ENCODE results near the gene SUPT5H. TPM values are rescaled to one million over a fixed set of nuclear protein-coding genes. Genes with fewer than 3 reads are reported as not detected.

The SUPT5H gene
- total RNA-seq, 1 donor from 2014 or later, result 200 TPM

DNA sequence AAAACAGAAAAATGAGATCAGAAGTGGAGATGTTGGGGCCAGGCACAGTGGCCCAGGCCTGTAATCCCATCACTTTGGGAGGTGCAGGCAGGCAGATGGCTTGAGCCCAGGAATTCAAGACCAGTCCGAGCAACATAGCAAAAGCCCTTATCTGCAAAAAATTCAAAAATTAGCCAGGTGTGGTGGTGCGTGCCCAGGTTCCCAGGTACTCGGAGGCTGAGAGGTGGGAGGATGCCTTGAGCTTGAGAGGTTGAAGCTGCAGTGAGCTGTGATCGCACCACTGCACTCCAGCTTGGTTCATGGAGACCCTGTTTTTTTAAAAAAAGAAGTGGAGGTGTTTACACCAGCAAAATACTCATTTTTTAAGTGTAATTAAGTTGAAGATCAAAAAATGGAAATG, 45.3 kb upstream of the SUPT5H start:
- intact Hi-C loops (cut with micrococcal nuclease), result no loop called here
- ATAC-seq (ENCODE audit: low read depth) (no peak), DNase-seq (no peak)
- POLR2A ChIA-PET, result interaction anchor here (1.5 to 8.1 kb wide), 6 partner anchors 7 to 64 kb away, joined by 3 to 213 read pairs (median 51); partner anchors contain the start of genes GMFG, MED29, PAF1 and PLEKHG2
- CTCF ChIA-PET, result interaction anchor here (8.3 kb wide), 1 partner anchor 12 kb away, joined by 168 read pairs; the partner anchor contains the start of gene PLEKHG2
- no peaks in the 10 kb centered on the region for H3K9me3 Mint-ChIP-seq
- peaks cover 73% of the 10 kb centered on the region for H3K4me1 Mint-ChIP-seq
- peaks cover 24% of the 10 kb centered on the region for H3K36me3 Mint-ChIP-seq (ENCODE audit: low read depth)
- H3K27ac Mint-ChIP-seq, result peak overlapping the region; percentile 91
- no peaks in the 10 kb centered on the region for H3K27me3 Mint-ChIP-seq
- TF ChIP-seq CTCF (IDR thresholded peaks at IDR 0.05), result no peak
- peak overlapping the region; percentile 36 for H3K4me3 Mint-ChIP-seq

GRCh38 chr19:39401070-39401548, 44.3 kb upstream of the SUPT5H start:
- DNase-seq (peak; percentile 52), ATAC-seq (ENCODE audit: low read depth) (peak; percentile 5)
- POLR2A ChIA-PET, result interaction anchor here (0.7 to 8.1 kb wide), 12 partner anchors 6 to 138 kb away, joined by 3 to 213 read pairs (median 4); partner anchors contain the start of genes GMFG, MED29, PAF1 and PLEKHG2
- peaks cover 17% of the 10 kb centered on the region for H3K36me3 Mint-ChIP-seq (ENCODE audit: low read depth)
- no peaks in the 10 kb centered on the region for H3K27me3 Mint-ChIP-seq
- H3K4me3 Mint-ChIP-seq, result peak overlapping the region; percentile 89
- CTCF ChIA-PET, result interaction anchor here (1.2 to 8.3 kb wide), 2 partner anchors 11 to 35 kb away, joined by 3 to 168 read pairs; partner anchors contain the start of genes PLEKHG2 and RPS16
- H3K4me1 Mint-ChIP-seq, result peaks cover 80% of the 10 kb centered on the region
- no peak for TF ChIP-seq CTCF (IDR thresholded peaks at IDR 0.05)
- intact Hi-C loops (cut with micrococcal nuclease), result loop anchor here (1.0 kb wide), 1 partner anchor 10 kb away; the partner anchor contains the start of genes MED29 and PAF1
- H3K27ac Mint-ChIP-seq, result peak overlapping the region; percentile 91
- no peaks in the 10 kb centered on the region for H3K9me3 Mint-ChIP-seq

- POLR2A ChIA-PET, result interaction anchor here (0.5 to 8.1 kb wide), 13 partner anchors 6 to 1158 kb away, joined by 3 to 213 read pairs (median 4); partner anchors contain the start of genes GMFG, MED29, PAF1 and PLEKHG2
- intact Hi-C loops (cut with micrococcal nuclease), result loop anchor here (1.0 kb wide), 2 partner anchors 9 to 10 kb away; partner anchors contain the start of genes MED29 and PAF1
- TF ChIP-seq CTCF (IDR thresholded peaks at IDR 0.05), result no peak
These were observed 43.6 kb upstream of the SUPT5H start for GRCh38 chr19:39401549-39402345.

DNA sequence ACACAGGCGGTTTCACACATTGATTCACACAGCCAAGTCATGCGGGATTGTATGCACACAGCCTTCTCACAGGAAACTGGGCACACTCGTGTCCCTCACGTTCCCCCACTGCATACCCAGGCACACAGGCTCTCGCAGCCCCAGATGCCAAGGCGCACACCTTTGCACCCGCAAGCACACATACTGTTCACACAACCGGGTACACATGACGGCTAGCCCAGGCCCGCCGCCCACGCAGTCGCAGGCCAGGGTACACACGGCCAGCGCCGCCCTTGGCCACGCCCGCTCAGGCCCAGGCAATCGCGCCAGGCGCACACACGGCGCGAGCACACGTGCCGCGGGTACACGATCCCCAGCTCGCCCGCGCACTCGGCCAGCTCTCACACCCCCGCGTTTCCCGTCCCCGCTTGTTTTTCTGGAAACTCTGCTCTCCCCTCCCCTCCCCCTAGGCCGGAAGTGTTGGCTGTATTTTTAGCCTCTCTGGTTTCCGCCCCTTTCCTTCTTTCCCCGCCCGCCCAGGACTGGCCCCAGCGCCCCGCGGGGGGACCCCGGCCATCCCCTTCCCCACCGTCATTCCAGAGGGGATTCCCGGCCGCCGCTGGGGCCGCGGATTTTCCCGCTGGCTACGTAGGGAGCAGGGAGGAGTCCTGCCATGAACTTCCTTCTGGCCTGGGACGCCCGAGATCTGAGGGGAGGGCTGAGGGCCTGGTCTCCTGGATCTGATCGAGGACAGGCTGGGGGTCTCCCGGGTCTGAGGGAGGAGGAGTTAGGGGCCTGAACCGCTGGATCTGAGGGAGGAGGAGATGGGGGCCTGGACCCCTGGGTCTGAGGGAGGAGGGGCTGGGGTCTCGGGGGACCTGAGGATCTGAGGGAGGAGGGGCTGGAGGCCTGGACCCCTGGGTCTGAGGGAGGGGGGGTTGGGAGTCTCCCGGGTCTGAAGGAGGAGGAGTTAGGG, 42.8 kb upstream of the SUPT5H start:
- peak overlapping the region; percentile 91 for H3K27ac Mint-ChIP-seq
- H3K27me3 Mint-ChIP-seq, result no peaks in the 10 kb centered on the region
- peaks cover 78% of the 10 kb centered on the region for H3K4me1 Mint-ChIP-seq
- H3K4me3 Mint-ChIP-seq, result peak overlapping the region; percentile 89
- H3K9me3 Mint-ChIP-seq, result no peaks in the 10 kb centered on the region
- CTCF ChIA-PET, result interaction anchor here (1.2 to 8.3 kb wide), 3 partner anchors 9 to 33 kb away, joined by 3 to 168 read pairs (median 12); partner anchors contain the start of genes PLEKHG2 and RPS16
- intact Hi-C loops (cut with micrococcal nuclease), result loop anchor here (1.0 kb wide), 1 partner anchor 8 kb away; no protein-coding TSS in a partner anchor
- peak; percentile 78 for DNase-seq
- peaks cover 23% of the 10 kb centered on the region for H3K36me3 Mint-ChIP-seq (ENCODE audit: low read depth)
- POLR2A ChIA-PET, result interaction anchor here (0.6 to 8.1 kb wide), 14 partner anchors 5 to 842 kb away, joined by 3 to 213 read pairs (median 7); partner anchors contain the start of genes GMFG, MED29, PAF1 and PLEKHG2
- peak; percentile 13 for ATAC-seq (ENCODE audit: low read depth)
- TF ChIP-seq CTCF (IDR thresholded peaks at IDR 0.05), result no peak

More at GRCh38 chr19:39401549-39402345, 43.6 kb upstream of the SUPT5H start:
- DNase-seq, result peak; percentile 45
- Mint-ChIP-seq H3K4me3 (peak overlapping the region; percentile 89), H3K27ac (peak overlapping the region; percentile 91), H3K27me3 (no peaks in the 10 kb centered on the region), H3K36me3 (ENCODE audit: low read depth) (peaks cover 18% of the 10 kb centered on the region), H3K9me3 (no peaks in the 10 kb centered on the region), H3K4me1 (peaks cover 83% of the 10 kb centered on the region)
- CTCF ChIA-PET, result interaction anchor here (1.2 to 8.3 kb wide), 2 partner anchors 10 to 34 kb away, joined by 3 to 168 read pairs; partner anchors contain the start of genes PLEKHG2 and RPS16
- peak; percentile 22 for ATAC-seq (ENCODE audit: low read depth)
